ENCODE data around the gene L3MBTL3.

- TF ChIP-seq, protein P1, sequence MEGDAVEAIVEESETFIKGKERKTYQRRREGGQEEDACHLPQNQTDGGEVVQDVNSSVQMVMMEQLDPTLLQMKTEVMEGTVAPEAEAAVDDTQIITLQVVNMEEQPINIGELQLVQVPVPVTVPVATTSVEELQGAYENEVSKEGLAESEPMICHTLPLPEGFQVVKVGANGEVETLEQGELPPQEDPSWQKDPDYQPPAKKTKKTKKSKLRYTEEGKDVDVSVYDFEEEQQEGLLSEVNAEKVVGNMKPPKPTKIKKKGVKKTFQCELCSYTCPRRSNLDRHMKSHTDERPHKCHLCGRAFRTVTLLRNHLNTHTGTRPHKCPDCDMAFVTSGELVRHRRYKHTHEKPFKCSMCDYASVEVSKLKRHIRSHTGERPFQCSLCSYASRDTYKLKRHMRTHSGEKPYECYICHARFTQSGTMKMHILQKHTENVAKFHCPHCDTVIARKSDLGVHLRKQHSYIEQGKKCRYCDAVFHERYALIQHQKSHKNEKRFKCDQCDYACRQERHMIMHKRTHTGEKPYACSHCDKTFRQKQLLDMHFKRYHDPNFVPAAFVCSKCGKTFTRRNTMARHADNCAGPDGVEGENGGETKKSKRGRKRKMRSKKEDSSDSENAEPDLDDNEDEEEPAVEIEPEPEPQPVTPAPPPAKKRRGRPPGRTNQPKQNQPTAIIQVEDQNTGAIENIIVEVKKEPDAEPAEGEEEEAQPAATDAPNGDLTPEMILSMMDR (IDR thresholded peaks at IDR 0.05; ENCODE audit: insufficient read depth, low read length, poor library complexity, severe bottlenecking): no peak
- no peak for TF ChIP-seq EZH2phosphoT487 (conservative IDR thresholded peaks at IDR 0.05; ENCODE audit: low read length)
Measured at GRCh38 chr6:130090796-130091195, 72.4 kb downstream of the L3MBTL3 start.

All from SU-DHL-6 (cell line).